ENCODE measurements around the gene SREBF2.

The SREBF2 gene

DNA sequence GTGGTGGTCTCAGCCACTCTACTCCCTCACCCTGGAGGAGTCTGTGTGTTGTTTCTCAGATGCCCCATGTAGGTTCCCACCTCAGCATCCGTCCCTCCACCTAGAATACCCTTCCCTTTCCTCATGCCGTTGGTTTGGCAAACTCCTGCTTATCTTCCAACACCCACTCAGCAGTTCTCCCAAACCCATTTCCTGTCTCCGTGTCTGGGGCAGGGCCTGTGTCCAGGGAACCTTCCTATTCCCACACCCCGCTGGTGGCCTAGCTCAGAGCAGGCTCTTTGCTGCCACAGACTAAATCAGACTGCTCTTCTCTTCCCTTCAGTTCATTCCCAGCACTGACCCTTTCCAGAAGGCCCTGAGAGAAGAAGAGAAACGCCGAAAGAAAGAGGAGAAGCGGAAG lies 7.5 kb upstream of the SREBF2 start:
- Histone ChIP-seq H3K9me3 (ENCODE audit: insufficient read depth, low read length) (no peaks in the 10 kb centered on the region), H3K4me1 (ENCODE audit: low read length) (no peaks in the 10 kb centered on the region), H3K9ac (ENCODE audit: low read length) (no peak overlapping the region), H3K27ac (ENCODE audit: low read length) (no peak overlapping the region), H2AFZ (ENCODE audit: low read depth, low read length) (no peak overlapping the region), H3K36me3 (replicated peaks; ENCODE audit: low read depth, low read length) (peaks cover 5% of the 10 kb centered on the region), H3K79me2 (ENCODE audit: low read length) (no peaks in the 10 kb centered on the region), H3K27me3 (ENCODE audit: low read depth, low read length) (no peaks in the 10 kb centered on the region), H3K4me2 (ENCODE audit: low read length) (no peak overlapping the region), H4K20me1 (ENCODE audit: insufficient read depth, low read length) (no peaks in the 10 kb centered on the region), H3K4me3 (ENCODE audit: low read length) (no peak overlapping the region)
- TF ChIP-seq EZH2phosphoT487 (IDR thresholded peaks at IDR 0.05; ENCODE audit: low read depth): no peak
- no peak for TF ChIP-seq CTCF (IDR thresholded peaks at IDR 0.05; ENCODE audit: low read depth, low read length)

DNA sequence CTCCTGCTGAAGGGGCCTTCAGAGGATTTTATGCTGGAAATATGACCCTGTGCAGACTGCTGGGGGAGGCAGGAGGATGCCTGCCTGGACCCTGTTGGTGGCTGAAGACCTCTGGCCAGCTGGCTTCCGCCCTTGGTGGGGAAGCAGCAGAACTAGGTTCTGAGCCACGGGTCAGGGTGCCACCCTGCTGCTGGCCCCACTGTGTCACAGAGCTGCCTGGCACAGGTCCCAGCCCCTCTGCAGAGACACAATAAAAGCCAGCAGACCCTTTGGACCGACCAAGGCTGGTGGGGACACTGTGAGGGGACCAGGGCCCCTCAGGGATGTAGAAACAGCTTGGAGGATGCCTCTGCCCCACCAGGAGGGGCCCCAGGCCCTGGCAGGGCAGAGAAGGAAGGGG lies 6.9 kb upstream of the SREBF2 start:
- Histone ChIP-seq H3K4me2 (ENCODE audit: low read length) (no peak overlapping the region), H3K27me3 (ENCODE audit: low read depth, low read length) (no peaks in the 10 kb centered on the region), H3K9ac (ENCODE audit: low read length) (no peak overlapping the region), H3K9me3 (ENCODE audit: insufficient read depth, low read length) (no peaks in the 10 kb centered on the region), H2AFZ (ENCODE audit: low read depth, low read length) (no peak overlapping the region), H3K36me3 (replicated peaks; ENCODE audit: low read depth, low read length) (peaks cover 5% of the 10 kb centered on the region), H3K79me2 (ENCODE audit: low read length) (no peaks in the 10 kb centered on the region), H3K27ac (ENCODE audit: low read length) (no peak overlapping the region), H4K20me1 (ENCODE audit: insufficient read depth, low read length) (no peaks in the 10 kb centered on the region), H3K4me1 (ENCODE audit: low read length) (no peaks in the 10 kb centered on the region), H3K4me3 (ENCODE audit: low read length) (no peak overlapping the region)
- TF ChIP-seq EZH2phosphoT487 (IDR thresholded peaks at IDR 0.05; ENCODE audit: low read depth) (no peak), CTCF (IDR thresholded peaks at IDR 0.05; ENCODE audit: low read depth, low read length) (no peak)

GRCh38 chr22:41826430-41827383 lies 6.2 kb upstream of the SREBF2 start:
- H4K20me1 ChIP-seq (ENCODE audit: insufficient read depth, low read length): no peaks in the 10 kb centered on the region
- no peak overlapping the region for H2AFZ ChIP-seq (ENCODE audit: low read depth, low read length)
- H3K4me1 ChIP-seq (ENCODE audit: low read length): peaks cover 5% of the 10 kb centered on the region
- no peak overlapping the region for H3K9ac ChIP-seq (ENCODE audit: low read length)
- peaks cover 10% of the 10 kb centered on the region for H3K36me3 ChIP-seq (replicated peaks; ENCODE audit: low read depth, low read length)
- TF ChIP-seq CTCF (IDR thresholded peaks at IDR 0.05; ENCODE audit: low read depth, low read length) (no peak), EZH2phosphoT487 (IDR thresholded peaks at IDR 0.05; ENCODE audit: low read depth) (no peak)
- no peak overlapping the region for H3K27ac ChIP-seq (ENCODE audit: low read length)
- H3K9me3 ChIP-seq (ENCODE audit: insufficient read depth, low read length): peaks cover 4% of the 10 kb centered on the region; the same call in 1 of the 2 replicates
- peaks cover 5% of the 10 kb centered on the region for H3K79me2 ChIP-seq (ENCODE audit: low read length)
- no peak overlapping the region for H3K4me2 ChIP-seq (ENCODE audit: low read length)
- no peaks in the 10 kb centered on the region for H3K27me3 ChIP-seq (ENCODE audit: low read depth, low read length)
- H3K4me3 ChIP-seq (ENCODE audit: low read length): no peak overlapping the region

GRCh38 chr22:41827671-41828070 lies 5.2 kb upstream of the SREBF2 start:
- Histone ChIP-seq H4K20me1 (ENCODE audit: insufficient read depth, low read length) (no peaks in the 10 kb centered on the region), H3K36me3 (replicated peaks; ENCODE audit: low read depth, low read length) (peaks cover 15% of the 10 kb centered on the region), H3K27ac (ENCODE audit: low read length) (peak overlapping the region; percentile 9; the same call in 1 of the 2 replicates), H3K4me1 (ENCODE audit: low read length) (peaks cover 14% of the 10 kb centered on the region), H2AFZ (ENCODE audit: low read depth, low read length) (no peak overlapping the region), H3K79me2 (ENCODE audit: low read length) (peaks cover 14% of the 10 kb centered on the region), H3K4me3 (ENCODE audit: low read length) (no peak overlapping the region), H3K27me3 (ENCODE audit: low read depth, low read length) (no peaks in the 10 kb centered on the region), H3K9ac (ENCODE audit: low read length) (no peak overlapping the region), H3K9me3 (ENCODE audit: insufficient read depth, low read length) (peaks cover 9% of the 10 kb centered on the region), H3K4me2 (ENCODE audit: low read length) (no peak overlapping the region)
- no peak for TF ChIP-seq EZH2phosphoT487 (IDR thresholded peaks at IDR 0.05; ENCODE audit: low read depth)
- no peak for TF ChIP-seq CTCF (IDR thresholded peaks at IDR 0.05; ENCODE audit: low read depth, low read length)
